ENCODE results near the gene DLG5.
A peak's percentile ranks its signal among the peaks of the same experiment; 100 is the strongest.

DLG5 gene

GRCh38 chr10:77868523-77868922 lies 58.0 kb downstream of the DLG5 start:
- no peak for DNase-seq (ENCODE audit: low read depth in 1 of 2, low spot score in 1 of 2)

DNA sequence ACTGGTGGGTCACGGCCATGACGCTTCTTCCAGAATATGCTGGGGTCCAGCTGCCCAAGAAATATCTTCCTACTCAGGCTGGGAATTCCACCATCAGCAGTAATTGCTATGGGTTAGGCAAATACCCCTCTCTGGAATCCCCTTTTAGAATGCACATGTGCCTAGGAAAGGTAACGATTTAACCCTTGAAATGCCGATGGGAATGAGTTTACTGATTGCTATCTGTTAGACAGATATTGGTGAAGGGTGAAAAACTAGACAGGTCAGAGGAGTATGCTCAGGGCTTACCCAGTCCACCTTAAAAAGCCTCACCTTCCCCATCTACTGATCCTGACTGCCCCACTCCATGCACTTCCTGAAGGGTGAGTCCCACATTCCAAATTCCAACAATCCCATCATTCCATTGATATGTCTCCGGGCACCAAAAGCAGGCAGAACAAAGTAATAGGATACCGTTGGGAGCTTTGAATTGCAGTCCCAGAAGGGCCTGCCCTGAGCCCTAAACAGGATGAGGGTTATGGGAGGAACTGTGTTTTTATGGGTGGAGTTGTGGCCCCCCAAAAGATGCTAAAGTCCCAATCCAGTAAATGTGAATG lies 59.3 kb downstream of the DLG5 start:
- DNase-seq (ENCODE audit: low read depth in 1 of 2, low spot score in 1 of 2), result no peak

GRCh38 chr10:77866598-77866997 lies 60.0 kb downstream of the DLG5 start:
- no peak for DNase-seq (ENCODE audit: low read depth in 1 of 2, low spot score in 1 of 2)

DNA sequence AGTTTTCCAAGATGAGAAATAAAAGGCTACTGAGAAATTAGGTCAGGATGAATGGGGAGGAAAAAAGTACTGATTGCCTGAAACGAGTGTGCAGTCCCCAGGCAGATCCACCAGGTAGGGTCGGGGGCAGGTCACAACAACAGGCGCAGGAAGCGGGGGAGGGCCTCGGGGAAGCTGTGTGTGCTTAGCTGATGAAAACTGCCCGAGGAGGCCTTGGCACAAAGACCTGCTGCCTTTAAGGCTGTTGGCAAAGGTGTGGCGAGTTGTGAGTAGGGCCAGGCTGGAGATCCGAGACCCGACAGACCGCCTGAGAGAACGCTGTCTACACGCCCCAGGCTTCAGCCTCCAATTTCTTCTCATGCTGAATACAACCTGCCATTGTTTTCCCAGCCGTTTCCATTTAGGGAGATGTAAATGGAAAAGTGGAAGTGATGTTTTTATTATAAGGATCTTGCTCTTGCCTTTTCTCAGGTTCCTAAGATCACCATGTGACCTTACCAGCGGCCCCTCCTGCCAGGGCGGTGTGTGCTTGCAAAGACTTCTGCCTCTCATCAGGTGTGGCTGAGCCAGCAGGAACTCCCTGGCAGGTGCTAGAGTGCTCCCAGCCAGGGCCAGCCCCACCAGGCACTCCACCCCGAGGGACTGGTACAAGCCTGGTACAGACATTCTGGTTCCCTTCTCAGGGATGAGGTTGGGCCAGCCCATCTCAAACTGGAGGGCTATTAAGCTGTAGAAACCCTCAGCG lies 60.8 kb downstream of the DLG5 start:
- DNase-seq (ENCODE audit: low read depth in 1 of 2, low spot score in 1 of 2), result no peak

DNA sequence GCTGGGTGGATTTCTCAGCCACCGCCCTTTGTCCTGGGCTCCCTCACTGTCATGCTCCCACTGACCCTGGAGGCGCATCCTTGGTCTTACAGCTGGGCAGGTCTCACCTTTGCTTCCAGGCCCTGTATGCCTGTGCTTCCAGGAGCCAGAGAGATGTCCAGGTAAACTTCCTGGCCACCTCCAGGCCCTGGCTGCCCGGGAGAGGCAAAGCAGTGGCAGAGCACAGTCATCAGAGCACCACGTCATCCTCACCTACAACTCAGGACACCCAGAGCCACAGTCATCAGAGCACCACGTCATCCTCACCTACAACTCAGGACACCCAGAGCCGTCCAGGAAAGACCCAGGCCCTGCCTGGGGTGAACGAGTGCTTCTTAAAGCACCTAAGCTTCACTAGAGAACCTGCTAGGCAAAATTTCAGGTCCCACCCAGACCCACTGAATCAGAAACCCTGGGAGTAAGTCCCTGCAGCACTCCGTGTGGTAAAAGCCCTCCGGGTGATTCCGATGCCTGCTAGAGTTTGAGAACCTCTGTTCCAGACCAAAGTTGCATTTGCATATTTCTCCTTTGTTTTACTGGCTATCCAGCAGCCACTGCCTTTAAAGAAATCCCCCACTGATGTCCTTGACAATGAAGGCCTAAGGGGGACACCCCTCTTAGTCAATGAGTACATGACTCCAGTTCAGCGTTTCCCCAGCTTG lies 62.3 kb downstream of the DLG5 start:
- no peak for DNase-seq (ENCODE audit: low read depth in 1 of 2, low spot score in 1 of 2)

- no peak for DNase-seq (ENCODE audit: low read depth in 1 of 2, low spot score in 1 of 2)
Measured at GRCh38 chr10:77863446-77863845, 63.1 kb downstream of the DLG5 start.

GRCh38 chr10:77862595-77862994 lies 64.0 kb downstream of the DLG5 start:
- DNase-seq (ENCODE audit: low read depth in 1 of 2, low spot score in 1 of 2), result no peak

DNA sequence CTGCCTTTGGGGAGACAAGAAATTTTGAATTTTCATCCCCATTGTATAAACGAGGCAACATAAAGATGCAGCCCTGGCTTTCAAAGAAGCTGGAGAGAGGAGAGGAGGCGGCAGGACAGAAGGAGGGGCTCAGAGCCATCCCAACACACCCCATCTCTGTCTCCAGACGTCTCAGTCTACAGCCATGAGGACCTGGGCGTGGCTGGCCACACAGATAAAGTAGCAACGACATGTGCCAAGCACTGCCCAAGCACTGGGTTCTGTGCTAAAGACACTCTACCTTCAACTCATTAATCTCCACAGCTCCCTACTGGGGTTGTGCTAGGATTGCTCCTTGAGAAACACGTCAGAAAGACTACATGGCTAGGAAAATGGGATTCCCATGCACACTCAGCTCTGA lies 65.2 kb downstream of the DLG5 start:
- DNase-seq (ENCODE audit: low read depth in 1 of 2, low spot score in 1 of 2), result no peak

DNA sequence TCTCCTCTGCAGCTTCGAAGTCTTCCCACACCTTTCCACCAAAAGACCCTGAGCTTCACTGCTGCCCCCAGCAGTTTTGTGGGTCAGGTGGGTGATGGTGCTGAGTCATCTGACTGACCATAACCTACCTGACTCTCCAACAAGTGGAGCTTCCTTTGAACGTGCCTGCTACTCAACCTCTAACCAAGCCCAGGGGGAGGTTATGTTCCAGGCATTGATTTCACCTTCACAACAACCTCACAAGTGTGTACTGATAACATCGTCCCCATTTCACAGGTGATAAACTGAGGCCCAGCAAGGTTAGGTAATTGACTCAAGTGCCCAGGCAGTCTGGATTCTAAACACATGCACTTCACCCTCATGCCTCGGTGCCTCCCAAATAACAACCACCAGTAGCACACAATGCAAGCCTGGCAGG lies 66.7 kb downstream of the DLG5 start:
- DNase-seq (ENCODE audit: low read depth in 1 of 2, low spot score in 1 of 2), result no peak

GRCh38 chr10:77859200-77859864 lies 67.2 kb downstream of the DLG5 start:
- no peak for DNase-seq (ENCODE audit: low read depth in 1 of 2, low spot score in 1 of 2)

DNA sequence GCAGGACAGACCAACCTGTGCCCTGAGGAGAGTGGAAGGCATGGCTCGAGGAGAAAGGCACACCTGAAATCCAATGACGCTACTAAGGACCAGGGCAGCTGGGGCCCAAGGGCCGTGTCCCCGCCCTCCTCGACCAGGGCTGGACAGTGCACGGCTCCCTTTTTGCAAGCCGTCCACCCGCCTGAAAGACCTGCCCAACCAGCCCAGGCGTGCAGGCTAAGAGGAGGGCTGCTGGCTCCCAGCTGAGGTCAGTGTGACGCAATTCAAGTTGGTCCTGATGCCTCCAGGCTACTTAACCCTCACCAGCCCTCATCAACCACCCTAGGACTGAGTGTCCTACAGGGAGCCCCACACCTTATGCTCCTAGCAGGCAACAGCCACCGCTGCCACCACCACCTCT lies 69.3 kb downstream of the DLG5 start:
- no peak for DNase-seq (ENCODE audit: low read depth in 1 of 2, low spot score in 1 of 2)

DNA sequence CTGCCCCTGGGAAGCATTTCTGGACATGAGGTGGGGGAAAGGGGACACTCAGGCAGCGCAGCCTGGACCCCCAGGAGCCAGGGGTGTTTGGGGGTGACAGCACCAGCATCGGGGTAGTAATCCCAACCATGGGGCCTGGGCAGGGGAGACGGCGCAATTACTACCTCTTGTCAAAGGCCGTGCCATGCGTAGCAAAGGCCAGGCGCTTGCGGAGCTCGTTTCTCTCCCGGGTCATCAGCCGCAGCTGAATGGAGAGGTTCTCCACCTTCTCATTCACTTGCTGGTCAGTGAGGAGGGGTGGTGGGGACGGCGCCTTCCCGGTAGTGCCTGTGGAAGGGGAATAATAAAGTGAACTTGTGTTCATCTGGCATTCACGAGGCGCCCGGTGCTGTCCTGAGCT lies 70.0 kb downstream of the DLG5 start:
- no peak for DNase-seq (ENCODE audit: low read depth in 1 of 2, low spot score in 1 of 2)

GRCh38 chr10:77855404-77856155 lies 71.0 kb downstream of the DLG5 start:
- no peak for DNase-seq (ENCODE audit: low read depth in 1 of 2, low spot score in 1 of 2)

- no peak for DNase-seq (ENCODE audit: low read depth in 1 of 2, low spot score in 1 of 2)
Measured at GRCh38 chr10:77854115-77854514, 72.4 kb downstream of the DLG5 start.

DNA sequence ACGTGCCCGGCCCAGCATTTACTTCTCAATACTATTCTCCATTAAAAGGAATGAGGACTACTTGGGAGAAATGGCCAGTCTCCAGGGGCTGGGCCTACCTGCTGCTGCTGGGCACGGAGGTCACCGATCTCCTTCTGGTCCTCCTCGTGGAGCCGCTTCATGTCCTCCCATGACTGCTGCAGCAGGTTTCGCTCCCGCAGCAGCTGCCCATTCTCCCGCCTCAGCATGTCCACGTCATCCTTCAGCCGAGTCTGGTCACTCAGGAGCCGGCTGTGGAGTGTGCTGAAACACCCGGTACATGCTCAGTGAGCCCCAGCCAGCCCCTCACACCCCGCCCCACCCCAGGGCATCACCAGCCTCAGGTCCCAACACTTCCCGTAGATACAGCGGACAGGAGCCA lies 73.3 kb downstream of the DLG5 start:
- no peak for DNase-seq (ENCODE audit: low read depth in 1 of 2, low spot score in 1 of 2)

- DNase-seq (ENCODE audit: low read depth in 1 of 2, low spot score in 1 of 2), result no peak
Measured at GRCh38 chr10:77850620-77851231, 75.8 kb downstream of the DLG5 start.

DNA sequence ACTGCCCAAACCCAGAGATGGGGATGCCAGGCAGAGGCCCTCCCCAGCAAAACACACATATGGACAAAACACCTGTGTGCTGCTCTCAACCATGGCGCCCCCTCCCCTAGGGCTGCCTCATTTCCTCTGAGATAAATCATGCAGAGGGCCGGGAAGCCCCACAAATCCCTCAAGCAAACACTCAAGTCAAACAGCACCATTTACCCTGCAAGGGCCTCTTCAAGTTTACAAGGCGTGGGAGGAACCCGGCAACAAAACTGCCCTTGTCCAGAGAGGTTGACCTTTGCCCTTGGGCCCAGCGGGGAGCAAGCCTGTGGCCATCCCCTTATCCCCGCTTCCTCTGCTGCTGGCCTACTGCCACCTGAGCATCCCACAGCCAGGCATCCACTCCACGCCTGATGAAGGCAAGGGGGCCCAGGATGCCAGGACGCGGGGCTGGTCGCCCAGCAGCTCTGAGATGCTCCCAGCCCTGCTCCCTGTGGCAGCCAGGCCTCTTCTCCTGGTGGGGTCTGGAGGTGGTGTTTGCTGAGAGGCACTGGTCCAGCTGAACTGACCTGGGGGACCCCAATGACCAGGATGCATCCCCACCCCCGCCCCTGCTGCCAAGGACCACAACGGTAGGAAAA lies 77.4 kb downstream of the DLG5 start:
- DNase-seq (ENCODE audit: low read depth in 1 of 2, low spot score in 1 of 2), result no peak

GRCh38 chr10:77846718-77847311 lies 79.7 kb downstream of the DLG5 start:
- DNase-seq (ENCODE audit: low read depth in 1 of 2, low spot score in 1 of 2), result peak; percentile 29 to 39

DNA sequence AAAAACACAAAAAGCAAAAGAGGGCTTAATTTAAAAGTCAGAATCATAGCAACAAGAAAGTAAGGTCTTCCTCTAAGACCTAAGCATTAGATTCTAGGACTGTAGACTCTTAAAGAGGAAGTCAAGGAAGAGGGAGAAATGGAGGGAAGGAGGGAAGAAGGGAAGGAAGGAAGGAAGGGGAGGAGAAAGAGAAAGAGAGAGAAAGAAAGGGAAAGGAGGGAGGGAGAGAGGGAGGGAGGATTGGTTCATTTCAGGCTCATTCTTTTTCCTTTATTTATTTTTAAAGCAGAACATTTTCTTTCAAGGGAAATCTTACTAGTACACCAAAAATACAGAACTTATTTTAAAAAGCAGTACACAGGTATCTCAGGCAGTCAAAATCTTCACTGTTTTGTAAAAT lies 81.1 kb downstream of the DLG5 start:
- DNase-seq (ENCODE audit: low read depth in 1 of 2, low spot score in 1 of 2), result no peak
